ENCODE results near the gene TRIP13. TPM values are rescaled to one million over a fixed set of nuclear protein-coding genes. Genes with fewer than 3 reads are reported as not detected.

TRIP13 gene
- total and polyA plus RNA-seq, 2 experiments from 2014 or later = 19.5 to 20.4 TPM

DNA sequence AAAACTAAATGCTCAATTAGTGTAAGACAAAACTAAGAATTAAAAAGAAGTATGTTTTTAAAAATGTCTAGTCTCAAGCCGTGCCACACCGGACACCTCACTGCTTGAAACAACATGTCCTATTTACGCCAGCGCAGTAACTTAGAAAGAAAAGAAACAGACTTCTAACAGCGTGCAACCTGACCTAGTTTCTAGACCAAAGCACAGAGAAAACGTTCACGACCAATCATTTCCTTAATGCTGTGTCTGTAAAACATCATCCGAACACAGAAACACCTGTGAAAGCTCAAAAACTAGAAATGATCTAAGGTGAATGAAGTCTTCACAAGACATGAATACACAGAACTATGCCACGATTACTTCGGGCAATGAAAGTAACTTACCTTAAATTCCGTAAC is 4.0 kb upstream of the TRIP13 start:
- Histone ChIP-seq H3K9me2 (ENCODE audit: insufficient read depth) (no peaks in the 10 kb centered on the region), H3K27me3 (replicated peaks; ENCODE audit: insufficient read depth) (no peaks in the 10 kb centered on the region), H3K9me3 (ENCODE audit: low read depth) (no peaks in the 10 kb centered on the region), H2AFZ (no peak overlapping the region), H3K9ac (no peak overlapping the region), H3K36me3 (ENCODE audit: low read depth) (peaks cover 20% of the 10 kb centered on the region; the same call in 1 of the 2 replicates), H3K4me2 (ENCODE audit: unreplicated experiment) (no peak overlapping the region), H3K79me2 (ENCODE audit: insufficient read depth) (peaks cover 87% of the 10 kb centered on the region), H3K27ac (no peak overlapping the region), H3K4me1 (ENCODE audit: insufficient read depth) (peaks cover 7% of the 10 kb centered on the region; the same call in 1 of the 2 replicates), H3K4me3 (no peak overlapping the region), H4K20me1 (ENCODE audit: insufficient read depth) (no peaks in the 10 kb centered on the region), H3F3A (ENCODE audit: insufficient read depth) (no peaks in the 10 kb centered on the region)
- in situ Hi-C loops (cut with MboI) = no loop called here
- TF ChIP-seq EZH2phosphoT487 (IDR thresholded peaks at IDR 0.05; ENCODE audit: insufficient read depth, low read depth) (no peak), EZH2 (IDR thresholded peaks at IDR 0.05; ENCODE audit: insufficient read depth, poor library complexity, severe bottlenecking) (no peak)
- no peak for DNase-seq
- 94% methylated on average over 11 of the region's 11 CpGs for WGBS, 2 experiments (ENCODE audit: low coverage in 1 of 2, low lambda C conversion rate in 2 of 2, missing lambda C conversion rate in 2 of 2)

DNA sequence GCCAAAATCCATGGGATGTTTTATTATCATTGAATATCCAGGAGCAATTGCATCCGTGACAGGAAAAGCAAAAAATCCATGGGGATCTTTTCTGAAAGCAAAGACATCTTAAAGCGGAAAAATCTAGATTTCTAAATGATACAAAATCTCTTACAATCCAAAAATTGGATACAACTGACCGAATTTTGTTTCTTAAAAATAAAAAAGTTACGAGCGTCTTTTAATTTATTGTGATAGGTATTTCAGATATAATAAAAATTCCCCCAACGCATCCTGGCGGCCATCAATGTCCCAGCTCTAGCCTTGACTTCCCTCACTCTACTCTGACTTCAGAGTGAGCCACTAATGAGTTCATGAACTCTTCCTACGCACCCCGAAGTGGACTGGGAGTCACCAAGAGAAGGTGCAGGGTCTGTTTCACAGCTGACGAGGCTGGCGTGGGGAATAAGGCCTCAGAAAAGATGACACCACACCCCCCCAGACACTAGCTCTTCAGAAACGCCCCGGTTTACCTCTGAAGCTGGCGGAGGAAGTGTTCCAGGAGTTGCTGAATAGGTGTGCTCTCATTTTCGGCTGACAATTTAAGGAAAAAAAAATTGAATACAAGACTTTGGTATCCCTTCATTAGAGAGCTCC is 3.5 kb upstream of the TRIP13 start:
- H3K4me1 ChIP-seq (ENCODE audit: insufficient read depth) = peaks cover 7% of the 10 kb centered on the region; the same call in 1 of the 2 replicates
- no peaks in the 10 kb centered on the region for H3K9me2 ChIP-seq (ENCODE audit: insufficient read depth)
- H2AFZ ChIP-seq = no peak overlapping the region
- no peaks in the 10 kb centered on the region for H3K27me3 ChIP-seq (replicated peaks; ENCODE audit: insufficient read depth)
- H3K9ac ChIP-seq = no peak overlapping the region
- no peaks in the 10 kb centered on the region for H3F3A ChIP-seq (ENCODE audit: insufficient read depth)
- H3K79me2 ChIP-seq (ENCODE audit: insufficient read depth) = peaks cover 87% of the 10 kb centered on the region
- TF ChIP-seq EZH2phosphoT487 (IDR thresholded peaks at IDR 0.05; ENCODE audit: insufficient read depth, low read depth) (no peak), EZH2 (IDR thresholded peaks at IDR 0.05; ENCODE audit: insufficient read depth, poor library complexity, severe bottlenecking) (no peak)
- H3K4me3 ChIP-seq = no peak overlapping the region
- H4K20me1 ChIP-seq (ENCODE audit: insufficient read depth) = no peaks in the 10 kb centered on the region
- no peak for DNase-seq
- H3K4me2 ChIP-seq (ENCODE audit: unreplicated experiment) = no peak overlapping the region
- H3K9me3 ChIP-seq (ENCODE audit: low read depth) = no peaks in the 10 kb centered on the region
- H3K27ac ChIP-seq = no peak overlapping the region
- in situ Hi-C loops (cut with MboI) = no loop called here
- peaks cover 20% of the 10 kb centered on the region; the same call in 1 of the 2 replicates for H3K36me3 ChIP-seq (ENCODE audit: low read depth)
- 93 to 95% methylated on average over 15 of the region's 15 CpGs for WGBS, 2 experiments (ENCODE audit: low coverage in 1 of 2, low lambda C conversion rate in 2 of 2, missing lambda C conversion rate in 2 of 2)

DNA sequence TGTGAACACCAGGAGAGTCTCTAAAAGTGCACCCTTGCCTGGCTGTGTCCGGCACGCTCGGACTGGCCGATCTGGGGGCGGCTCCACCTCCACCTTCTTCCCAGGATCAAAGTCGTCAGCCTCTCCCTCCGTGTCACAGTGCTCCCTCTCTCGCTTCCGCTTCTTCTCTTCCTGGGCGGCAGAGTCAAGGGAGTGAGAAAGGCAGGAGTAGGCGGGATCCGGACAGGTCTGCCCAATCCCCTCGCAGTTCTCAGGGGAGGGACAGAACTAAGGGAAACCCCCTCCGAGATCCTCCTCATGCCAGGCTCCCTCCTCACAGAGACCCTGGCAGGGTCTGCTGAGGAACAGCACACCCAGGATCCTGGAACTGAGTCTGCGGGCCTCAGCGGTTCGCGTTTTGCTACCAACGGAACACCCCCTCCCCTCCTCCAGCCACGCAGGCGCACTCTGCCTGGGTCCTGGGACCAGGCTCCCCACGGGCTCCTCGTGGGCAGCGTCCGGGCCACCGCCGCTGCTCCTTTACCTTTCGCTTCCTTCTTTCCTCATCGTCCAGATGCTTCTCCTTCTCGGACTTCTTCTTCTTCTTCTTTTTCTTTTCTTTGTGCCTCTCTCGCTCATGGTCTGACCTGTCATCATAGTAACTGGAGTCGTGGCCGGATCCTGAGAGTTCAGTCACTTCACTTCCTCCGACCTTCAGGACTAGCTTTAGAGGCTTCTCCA is 1.4 kb upstream of the TRIP13 start:
- H3K79me2 ChIP-seq (ENCODE audit: insufficient read depth) = peaks cover 82% of the 10 kb centered on the region
- peak overlapping the region; percentile 90 for H3K9ac ChIP-seq
- 56 to 59% methylated on average over 34 of the region's 34 CpGs for WGBS, 2 experiments (ENCODE audit: low coverage in 1 of 2, low lambda C conversion rate in 2 of 2, missing lambda C conversion rate in 2 of 2)
- H3F3A ChIP-seq (ENCODE audit: insufficient read depth) = no peaks in the 10 kb centered on the region
- peaks cover 7% of the 10 kb centered on the region; the same call in 1 of the 2 replicates for H3K4me1 ChIP-seq (ENCODE audit: insufficient read depth)
- no peaks in the 10 kb centered on the region for H3K9me2 ChIP-seq (ENCODE audit: insufficient read depth)
- H4K20me1 ChIP-seq (ENCODE audit: insufficient read depth) = no peaks in the 10 kb centered on the region; the same call in 1 of the 2 replicates
- TF ChIP-seq EZH2phosphoT487 (IDR thresholded peaks at IDR 0.05; ENCODE audit: insufficient read depth, low read depth) (no peak), EZH2 (IDR thresholded peaks at IDR 0.05; ENCODE audit: insufficient read depth, poor library complexity, severe bottlenecking) (no peak)
- H3K4me2 ChIP-seq (ENCODE audit: unreplicated experiment) = peak overlapping the region; percentile 91
- H3K36me3 ChIP-seq (ENCODE audit: low read depth) = peaks cover 19% of the 10 kb centered on the region; the same call in 1 of the 2 replicates
- H3K27me3 ChIP-seq (replicated peaks; ENCODE audit: insufficient read depth) = no peaks in the 10 kb centered on the region
- DNase-seq = peak; percentile 28
- in situ Hi-C loops (cut with MboI) = no loop called here
- peak overlapping the region; percentile 82 for H3K4me3 ChIP-seq
- H3K27ac ChIP-seq = peak overlapping the region; percentile 71; the same call in 1 of the 2 replicates
- H3K9me3 ChIP-seq (ENCODE audit: low read depth) = no peaks in the 10 kb centered on the region
- peak overlapping the region; percentile 75 for H2AFZ ChIP-seq

DNA sequence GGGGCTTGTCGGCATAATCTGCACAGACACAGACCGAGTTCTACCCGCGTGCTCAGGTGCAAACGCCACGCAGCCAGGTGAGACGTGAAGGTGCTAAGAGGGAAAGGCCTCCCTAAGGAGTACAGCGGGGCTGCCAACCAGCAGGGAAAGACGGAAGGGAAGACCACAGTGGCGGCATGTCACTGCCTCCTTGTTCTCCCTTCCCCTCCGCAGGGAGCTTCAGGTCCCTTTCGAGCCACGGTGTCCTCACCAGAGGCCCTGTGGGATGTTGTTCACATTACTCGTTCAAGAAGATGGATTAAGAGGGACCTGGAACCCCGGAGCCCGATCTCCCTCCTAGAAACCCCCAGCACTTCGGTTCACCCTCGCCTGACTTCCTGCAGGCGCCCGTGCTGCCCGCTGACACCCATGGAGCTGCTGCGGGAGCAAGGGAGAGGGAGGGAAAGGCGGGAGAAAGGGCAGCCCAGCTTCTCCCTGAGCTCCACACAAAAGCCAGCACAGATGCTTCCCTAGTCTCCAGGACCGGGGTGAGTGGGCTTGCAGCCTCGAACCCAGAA is 769 bp upstream of the TRIP13 start:
- Histone ChIP-seq H3K4me1 (ENCODE audit: insufficient read depth) (peaks cover 7% of the 10 kb centered on the region; the same call in 1 of the 2 replicates), H3K9me2 (ENCODE audit: insufficient read depth) (no peaks in the 10 kb centered on the region), H3F3A (ENCODE audit: insufficient read depth) (no peaks in the 10 kb centered on the region), H3K4me2 (ENCODE audit: unreplicated experiment) (peak overlapping the region; percentile 91), H2AFZ (peak overlapping the region; percentile 75), H3K4me3 (peak overlapping the region; percentile 82), H3K9me3 (ENCODE audit: low read depth) (no peaks in the 10 kb centered on the region), H3K79me2 (ENCODE audit: insufficient read depth) (peaks cover 79% of the 10 kb centered on the region), H3K36me3 (ENCODE audit: low read depth) (peaks cover 13% of the 10 kb centered on the region; the same call in 1 of the 2 replicates), H3K27me3 (replicated peaks; ENCODE audit: insufficient read depth) (no peaks in the 10 kb centered on the region), H3K27ac (peak overlapping the region; percentile 71), H3K9ac (peak overlapping the region; percentile 90), H4K20me1 (ENCODE audit: insufficient read depth) (no peaks in the 10 kb centered on the region; the same call in 1 of the 2 replicates)
- 4 to 5% methylated on average over 23 to 24 of the region's 25 CpGs for WGBS, 2 experiments (ENCODE audit: low coverage in 1 of 2, low lambda C conversion rate in 2 of 2, missing lambda C conversion rate in 2 of 2)
- in situ Hi-C loops (cut with MboI) = no loop called here
- TF ChIP-seq EZH2 (IDR thresholded peaks at IDR 0.05; ENCODE audit: insufficient read depth, poor library complexity, severe bottlenecking) (no peak), EZH2phosphoT487 (IDR thresholded peaks at IDR 0.05; ENCODE audit: insufficient read depth, low read depth) (no peak)
- peak; percentile 66 for DNase-seq
